CD4-positive, alpha-beta T cell treated with Interleukin-15 for 1 hour (primary cell): ENCODE measurements around the gene MEI1.

Experiments
- DNase-seq: peaks from one replicate; pipeline ENCODE4 v3.0.0-alpha.2; 2020

Gene MEI1

GRCh38 chr22:41746567-41747400 lies 47.5 kb downstream of the MEI1 start:
- peak; percentile 67 for DNase-seq

- no peak for DNase-seq
Observed at GRCh38 chr22:41752011-41752970, 53.0 kb downstream of the MEI1 start.

GRCh38 chr22:41753984-41754383 lies 54.7 kb downstream of the MEI1 start:
- DNase-seq: no peak

GRCh38 chr22:41757502-41757901 lies 58.2 kb downstream of the MEI1 start:
- DNase-seq: no peak

- DNase-seq: no peak
Observed at GRCh38 chr22:41758231-41758630, 58.9 kb downstream of the MEI1 start.

GRCh38 chr22:41762980-41763779 lies 63.9 kb downstream of the MEI1 start:
- DNase-seq: no peak

- no peak for DNase-seq
Observed at GRCh38 chr22:41766476-41766875, 67.2 kb downstream of the MEI1 start.

- DNase-seq: peak; percentile 38
Observed at GRCh38 chr22:41768430-41768829, 69.1 kb downstream of the MEI1 start.

GRCh38 chr22:41770715-41771468 lies 71.6 kb downstream of the MEI1 start:
- DNase-seq: no peak

- DNase-seq: no peak
Observed at GRCh38 chr22:41772198-41772597, 72.9 kb downstream of the MEI1 start.

GRCh38 chr22:41772645-41773044 lies 73.3 kb downstream of the MEI1 start:
- no peak for DNase-seq

GRCh38 chr22:41775338-41775737 lies 76.0 kb downstream of the MEI1 start:
- DNase-seq: no peak

- no peak for DNase-seq
Observed at GRCh38 chr22:41775976-41776375, 76.7 kb downstream of the MEI1 start.

- DNase-seq: no peak
Observed at GRCh38 chr22:41776381-41776780, 77.1 kb downstream of the MEI1 start.

GRCh38 chr22:41777749-41778425 lies 78.6 kb downstream of the MEI1 start:
- peak; percentile 54 for DNase-seq

- DNase-seq: peak; percentile 18
Observed at GRCh38 chr22:41779929-41780505, 80.7 kb downstream of the MEI1 start.

GRCh38 chr22:41780746-41781505 lies 81.6 kb downstream of the MEI1 start:
- peak; percentile 97 for DNase-seq

GRCh38 chr22:41781507-41781906 lies 82.2 kb downstream of the MEI1 start:
- DNase-seq: no peak

- peak; percentile 37 for DNase-seq
Observed at GRCh38 chr22:41782316-41782715, 83.0 kb downstream of the MEI1 start.

GRCh38 chr22:41782751-41783150 lies 83.4 kb downstream of the MEI1 start:
- DNase-seq: no peak
